OCI-LY1 (cell line): Measurements from ENCODE around the gene PKD2L1.

Source experiments
- H2AFZ ChIP-seq: fragments of 200-600 bp; sonication (generic), shearing (Covaris generic); 2 replicates; pipeline ENCODE4 v1.6.0; 2014; ENCODE audit warnings: antibody characterized with exemption, mild to moderate bottlenecking, low read length
- H3F3A ChIP-seq: fragments of 200-600 bp; sonication (generic), shearing (Covaris generic); 2 replicates; pipeline ENCODE4 v1.6.0; 2014; ENCODE audit warnings: mild to moderate bottlenecking, antibody characterized with exemption, low read length, moderate library complexity; ENCODE audit not compliant: insufficient read depth
- H3K27ac ChIP-seq: fragments of 200-600 bp; sonication (generic); 2 replicates; pipeline ENCODE4 v1.5.1; 2014; ENCODE audit warnings: low read length, mixed run types, mild to moderate bottlenecking, low read depth; ENCODE audit not compliant: poor library complexity, severe bottlenecking
- H3K27me3 ChIP-seq: fragments of 200-600 bp; sonication (generic); 2 replicates; pipeline ENCODE4 v1.6.0; 2014; ENCODE audit warnings: antibody characterized with exemption, mild to moderate bottlenecking, low read length, moderate library complexity; ENCODE audit not compliant: insufficient read depth
- H3K36me3 ChIP-seq: fragments of 200-600 bp; sonication (generic); 2 replicates; pipeline ENCODE4 v1.6.1; 2014; ENCODE audit warnings: mild to moderate bottlenecking, antibody characterized with exemption, low read length, moderate library complexity, mixed read lengths; ENCODE audit not compliant: insufficient read depth
- H3K4me1 ChIP-seq: fragments of 200-600 bp; sonication (generic); 2 replicates; pipeline ENCODE4 v1.5.1; 2014; ENCODE audit warnings: mild to moderate bottlenecking, low read length, moderate library complexity; ENCODE audit not compliant: insufficient read depth, severe bottlenecking
- H3K4me2 ChIP-seq: fragments of 200-600 bp; sonication (generic), shearing (Covaris generic); 2 replicates; pipeline ENCODE4 v1.6.1; 2014; ENCODE audit warnings: low read length
- H3K4me3 ChIP-seq: fragments of 200-600 bp; sonication (generic); 2 replicates; pipeline ENCODE4 v1.5.1; 2014; ENCODE audit warnings: low read length, low read depth, mild to moderate bottlenecking, mixed read lengths; ENCODE audit not compliant: poor library complexity, severe bottlenecking
- H3K79me2 ChIP-seq: fragments of 200-600 bp; shearing (Covaris generic); 2 replicates; pipeline ENCODE4 v1.6.1; 2016; ENCODE audit warnings: mixed run types, low read length, mixed read lengths; ENCODE audit not compliant: insufficient read depth
- H3K9ac ChIP-seq: fragments of 200-600 bp; sonication (generic), shearing (Covaris generic); 2 replicates; pipeline ENCODE4 v1.6.1; 2014; ENCODE audit warnings: mild to moderate bottlenecking, low read length, mixed read lengths
- H3K9me2 ChIP-seq: fragments of 200-600 bp; sonication (generic), shearing (Covaris generic); 2 replicates; pipeline ENCODE4 v1.6.1; 2014; ENCODE audit warnings: low read depth, mild to moderate bottlenecking, low read length, mixed read lengths
- H3K9me3 ChIP-seq: fragments of 200-600 bp; shearing (Covaris generic); 2 replicates; pipeline ENCODE4 v1.6.1; 2014; ENCODE audit warnings: low read length, mixed read lengths
- H4K20me1 ChIP-seq: fragments of 200-600 bp; sonication (generic), shearing (Covaris generic); 2 replicates; pipeline ENCODE4 v1.6.0; 2016; ENCODE audit warnings: mild to moderate bottlenecking, low read length; ENCODE audit not compliant: insufficient read depth
- CTCF ChIP-seq: fragments of 200-600 bp; sonication (generic), shearing (Covaris generic); IDR thresholded peaks from 2 replicates; pipeline ENCODE4 v1.5.1; 2017; ENCODE audit warnings: mild to moderate bottlenecking, antibody characterized with exemption, low read length, moderate library complexity, mixed read lengths
- EZH2 ChIP-seq: fragments of 200-600 bp; sonication (generic), shearing (Covaris generic); IDR thresholded peaks from 2 replicates; pipeline ENCODE4 v1.8.0; 2017; ENCODE audit warnings: borderline replicate concordance, mixed run types, mild to moderate bottlenecking, antibody characterized with exemption, low read length, moderate library complexity, mixed read lengths

PKD2L1 gene

DNA sequence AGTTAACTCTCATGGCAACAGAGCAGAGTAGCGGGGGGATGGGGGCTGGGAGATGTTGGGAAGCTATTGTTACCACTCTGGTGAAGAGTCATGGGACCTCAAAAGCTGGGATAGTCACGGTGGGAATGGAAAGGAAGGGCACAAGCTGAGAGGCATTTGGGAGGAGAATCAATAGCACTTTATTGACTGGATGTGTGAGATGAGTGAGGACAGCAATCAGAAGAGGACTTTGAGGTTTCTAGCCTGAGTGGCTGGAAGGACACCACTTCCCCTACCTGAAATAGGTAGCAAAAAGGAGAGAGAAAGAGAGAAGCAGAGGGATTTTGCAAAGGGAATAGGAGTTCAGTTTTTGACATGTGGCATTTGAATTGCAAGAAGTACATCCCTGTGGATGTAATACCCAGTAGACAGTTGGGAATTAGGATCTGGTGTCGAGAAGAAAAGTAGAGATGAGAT is 44.2 kb upstream of the PKD2L1 start:
- H3K27me3 ChIP-seq: no peaks in the 10 kb centered on the region
- H3K79me2 ChIP-seq: no peaks in the 10 kb centered on the region
- H3K9me3 ChIP-seq: no peaks in the 10 kb centered on the region
- no peaks in the 10 kb centered on the region for H3K36me3 ChIP-seq
- H3K9me2 ChIP-seq: no peaks in the 10 kb centered on the region
- H3K4me1 ChIP-seq: peaks cover 47% of the 10 kb centered on the region
- no peak overlapping the region for H2AFZ ChIP-seq
- H3K4me2 ChIP-seq: peak overlapping the region; percentile 95
- no peak for TF ChIP-seq CTCF
- TF ChIP-seq EZH2: no peak
- H4K20me1 ChIP-seq: no peaks in the 10 kb centered on the region
- peak overlapping the region; percentile 83 for H3K4me3 ChIP-seq
- H3K27ac ChIP-seq: peak overlapping the region; percentile 86
- peak overlapping the region; percentile 95 for H3K9ac ChIP-seq
- H3F3A ChIP-seq: no peaks in the 10 kb centered on the region

DNA sequence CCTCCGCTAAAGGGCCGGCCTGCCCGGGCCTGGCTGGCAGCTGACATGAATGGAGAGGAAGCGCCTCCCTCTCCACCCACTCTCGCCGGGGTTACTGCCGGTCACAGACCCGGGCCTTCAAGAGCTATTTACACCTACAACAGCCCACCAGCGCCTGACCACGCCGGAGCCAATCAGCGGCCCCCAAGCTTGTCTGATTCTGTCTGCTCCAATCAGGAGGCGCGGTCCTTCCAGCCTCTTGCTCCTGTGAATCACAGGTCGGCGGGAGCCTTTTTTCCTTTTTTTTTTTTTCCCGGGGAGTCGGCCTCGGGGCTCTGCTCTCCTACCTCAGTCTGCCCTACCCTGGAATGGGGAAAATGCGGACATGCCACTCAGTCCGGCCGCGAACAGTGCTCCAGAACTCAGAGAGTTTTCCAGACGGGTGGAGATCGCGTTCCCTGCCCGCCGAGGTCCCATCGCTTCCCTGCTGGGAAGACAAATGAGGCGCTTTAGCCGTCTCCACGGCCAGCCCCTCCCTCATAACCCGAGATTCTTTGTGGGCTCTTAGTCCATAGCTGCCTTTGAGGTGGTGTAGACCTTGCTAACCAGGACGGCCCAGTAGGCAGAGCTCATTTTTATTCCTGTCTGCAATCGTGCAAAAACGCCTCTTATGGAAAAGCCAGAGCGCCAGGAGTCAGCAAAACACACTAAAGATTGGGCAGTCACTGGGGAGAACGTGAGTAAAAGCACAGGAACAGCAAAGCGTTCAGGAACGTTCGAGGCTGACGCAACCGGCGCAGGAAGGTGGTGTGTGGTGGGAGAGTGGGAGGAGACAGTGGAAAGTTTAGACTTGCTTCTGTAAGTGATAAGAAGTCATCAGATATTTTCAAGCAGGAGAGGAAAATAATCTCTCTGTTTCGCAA is 43.5 kb upstream of the PKD2L1 start:
- no peaks in the 10 kb centered on the region for H3F3A ChIP-seq
- H3K4me2 ChIP-seq: peak overlapping the region; percentile 95
- peak overlapping the region; percentile 95 for H3K9ac ChIP-seq
- H2AFZ ChIP-seq: no peak overlapping the region
- TF ChIP-seq CTCF (no peak), EZH2 (no peak)
- no peaks in the 10 kb centered on the region for H3K9me3 ChIP-seq
- H3K27me3 ChIP-seq: no peaks in the 10 kb centered on the region
- H3K4me1 ChIP-seq: peaks cover 47% of the 10 kb centered on the region
- H3K27ac ChIP-seq: peak overlapping the region; percentile 86
- no peaks in the 10 kb centered on the region for H3K36me3 ChIP-seq
- peak overlapping the region; percentile 83 for H3K4me3 ChIP-seq
- no peaks in the 10 kb centered on the region for H3K9me2 ChIP-seq
- no peaks in the 10 kb centered on the region for H4K20me1 ChIP-seq
- no peaks in the 10 kb centered on the region for H3K79me2 ChIP-seq

DNA sequence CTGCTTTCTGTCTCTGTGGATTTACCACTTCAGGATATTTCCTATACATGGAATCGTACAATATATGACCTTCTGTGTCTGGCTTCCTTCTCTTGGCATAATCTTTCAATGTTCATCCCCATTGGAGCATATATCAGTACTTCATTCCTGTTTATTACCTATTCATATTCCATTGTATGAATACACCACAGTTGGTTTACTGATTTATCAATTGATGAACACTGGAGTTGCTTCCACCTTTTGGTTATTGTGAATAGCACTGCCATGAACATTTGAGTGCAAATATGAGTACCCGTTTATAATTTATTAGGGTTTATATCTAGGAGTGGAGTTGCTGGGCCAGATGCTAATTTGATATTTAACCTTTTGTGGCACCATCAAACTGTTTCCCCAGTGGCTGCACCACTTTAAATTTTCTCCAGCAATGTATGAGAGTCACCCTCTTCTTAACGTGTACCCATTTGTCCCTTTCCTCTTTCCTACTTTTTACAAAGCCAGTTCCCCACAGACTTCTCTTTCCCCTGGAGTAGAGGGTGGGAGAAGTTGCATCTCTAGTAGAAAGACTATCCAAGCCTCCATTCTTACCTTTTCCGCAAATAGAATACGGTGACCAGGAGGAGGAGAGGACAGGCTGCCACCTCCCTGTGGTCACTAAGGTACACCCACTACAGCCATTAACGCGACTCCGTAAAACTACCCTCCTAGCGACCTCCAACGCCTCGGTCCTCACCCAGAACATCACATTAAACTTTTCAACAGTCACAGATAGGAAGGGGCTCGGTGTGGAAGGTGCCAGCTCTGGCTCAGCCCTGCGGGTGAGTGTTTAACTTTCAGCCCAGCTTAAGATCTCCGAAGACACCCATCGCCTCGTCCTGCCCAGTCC is 42.6 kb upstream of the PKD2L1 start:
- Histone ChIP-seq H3K9ac (peak overlapping the region; percentile 48; the same call in 1 of the 2 replicates), H3K4me3 (peak overlapping the region; percentile 83), H3K4me2 (peak overlapping the region; percentile 95), H3K27ac (peak overlapping the region; percentile 86), H3K9me3 (no peaks in the 10 kb centered on the region), H3K36me3 (no peaks in the 10 kb centered on the region), H2AFZ (no peak overlapping the region), H3K79me2 (no peaks in the 10 kb centered on the region), H3K27me3 (no peaks in the 10 kb centered on the region), H3F3A (no peaks in the 10 kb centered on the region), H3K4me1 (peaks cover 47% of the 10 kb centered on the region), H4K20me1 (no peaks in the 10 kb centered on the region), H3K9me2 (no peaks in the 10 kb centered on the region)
- no peak for TF ChIP-seq CTCF
- TF ChIP-seq EZH2: no peak
